Lung (tissue), 12 donors: ENCODE measurements around the gene PAXX. TPM values are rescaled to one million over a fixed set of nuclear protein-coding genes. Genes with fewer than 3 reads are reported as not detected.

Source experiments
- ATAC-seq: fragments of 200-7000 bp; cut with Tn5 transposase; one replicate; pipeline ENCODE4 v1.9.1; 2020; ENCODE audit warnings: moderate number of reproducible peaks; ENCODE audit not compliant: insufficient read depth, low FRiP score
- DNase-seq, 3 donors: peaks; one replicate each; pipeline ENCODE4 v3.0.0-alpha.2; 2013 to 2017
- H3K27ac ChIP-seq, 2 donors: one replicate each; pipeline ENCODE4 v1.5.1; 2013; ENCODE audit warnings: mild to moderate bottlenecking in 2 of 2, moderate library complexity in 2 of 2, control low read depth in 1 of 2, inconsistent platforms in 1 of 2, low read depth in 1 of 2, low read length in 1 of 2
- H3K27me3 ChIP-seq, 3 donors: one replicate each; pipeline ENCODE4 v1.5.1; 2013; ENCODE audit warnings: low read length in 2 of 3; ENCODE audit not compliant: control insufficient read depth in 3 of 3, insufficient read depth in 3 of 3
- H3K36me3 ChIP-seq, 4 donors: one replicate each; pipeline ENCODE4 v1.5.1; 2013; ENCODE audit warnings: low read length in 4 of 4, mild to moderate bottlenecking in 1 of 4, moderate library complexity in 1 of 4; ENCODE audit not compliant: control insufficient read depth in 4 of 4, insufficient read depth in 4 of 4
- H3K4me1 ChIP-seq, 5 donors: one replicate each; pipeline ENCODE4 v1.5.1; 2013; ENCODE audit warnings: low read length in 5 of 5, mild to moderate bottlenecking in 2 of 5, moderate library complexity in 1 of 5; ENCODE audit not compliant: control insufficient read depth in 5 of 5, insufficient read depth in 5 of 5
- H3K4me3 ChIP-seq: one replicate; pipeline ENCODE4 v1.5.1; 2013; ENCODE audit warnings: mild to moderate bottlenecking, control low read depth, moderate library complexity
- H3K9ac ChIP-seq, 2 donors: one replicate each; pipeline ENCODE4 v1.5.1; 2013; ENCODE audit warnings: low read length in 2 of 2, control low read depth in 1 of 2; ENCODE audit not compliant: insufficient read depth in 1 of 2
- H3K9me3 ChIP-seq, 4 donors: one replicate each; pipeline ENCODE4 v1.5.1; 2013; ENCODE audit warnings: low read length in 3 of 4, mild to moderate bottlenecking in 1 of 4, moderate library complexity in 1 of 4; ENCODE audit not compliant: control insufficient read depth in 4 of 4, insufficient read depth in 3 of 4
- WGBS, 2 donors: extraction: QIAGEN DNeasy Blood & Tissue Kit; methylation state at CpG; one replicate each; pipeline ENCODE4 v1.1.7; 2013; 5-methylcytosine and 5-hydroxymethylcytosine counted together
- polyA plus RNA-seq, 2 donors: library from polyadenylated mRNA; stranded (reverse); fragments of 200-250 nt; gene quantifications; one replicate each; pipeline ENCODE4 v1.2.1, GENCODE V29; 2013
- total RNA-seq, 2 donors: library from RNA; depleted of rRNA in 1 of 2; stranded (reverse); fragments of >200 nt in 1 of 2; gene quantifications; one replicate each; pipeline ENCODE4 v1.2.1, GENCODE V29; 2014 to 2021
- TF ChIP-seq, protein P1 (sequence below): IDR thresholded peaks from 2 replicates; pipeline ENCODE4 v1.5.1; 2012; ENCODE audit warnings: mild to moderate bottlenecking; ENCODE audit errors: control extremely low read depth, extremely low read depth
- donor health status: control.
- donor health status: control.
- donor health status: Bipolar disorder and iron deficiency.
- donor health status: healthy.
- donor health status: DM: yes; HTN: yes; CAD: no.

Gene PAXX
- total and polyA plus RNA-seq, 4 donors: 16.6 to 172 (median 59.4) TPM

DNA sequence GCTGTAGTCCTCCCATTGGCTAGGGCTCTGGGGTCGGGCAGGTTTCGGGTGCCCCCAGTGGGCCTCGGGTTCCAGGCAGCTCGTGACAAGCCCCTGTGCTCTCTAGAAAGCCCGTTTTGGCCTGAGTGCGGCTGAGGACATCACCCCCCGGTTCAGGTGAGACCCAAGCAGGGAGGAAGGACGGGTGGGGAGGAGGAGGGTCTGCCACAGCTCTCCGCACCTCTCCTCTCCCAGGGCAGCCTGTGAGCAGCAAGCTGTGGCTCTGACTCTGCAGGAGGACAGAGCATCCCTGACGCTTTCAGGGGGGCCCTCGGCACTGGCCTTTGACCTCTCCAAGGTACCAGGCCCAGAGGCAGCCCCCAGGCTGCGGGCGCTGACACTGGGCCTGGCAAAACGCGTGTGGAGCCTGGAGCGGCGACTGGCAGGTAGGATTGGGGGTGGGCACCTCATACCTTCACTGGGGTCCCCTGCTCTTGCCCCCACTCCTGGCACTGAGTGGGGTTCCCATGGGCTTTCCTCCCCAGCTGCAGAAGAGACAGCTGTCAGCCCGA is 672 bp downstream of the PAXX start:
- Histone ChIP-seq H3K9ac (no peak overlapping the region), H3K36me3 (peaks cover 0 to 13% (median 0%) of the 10 kb centered on the region in 4 donors), H3K27me3 (no peaks in the 10 kb centered on the region), H3K9me3 (no peaks in the 10 kb centered on the region), H3K4me1 (peaks cover 0 to 37% (median 15%) of the 10 kb centered on the region in 5 donors), H3K4me3 (peak overlapping the region; percentile 66), H3K27ac (peak overlapping the region; percentile 34 to 81)
- TF ChIP-seq, protein P1, sequence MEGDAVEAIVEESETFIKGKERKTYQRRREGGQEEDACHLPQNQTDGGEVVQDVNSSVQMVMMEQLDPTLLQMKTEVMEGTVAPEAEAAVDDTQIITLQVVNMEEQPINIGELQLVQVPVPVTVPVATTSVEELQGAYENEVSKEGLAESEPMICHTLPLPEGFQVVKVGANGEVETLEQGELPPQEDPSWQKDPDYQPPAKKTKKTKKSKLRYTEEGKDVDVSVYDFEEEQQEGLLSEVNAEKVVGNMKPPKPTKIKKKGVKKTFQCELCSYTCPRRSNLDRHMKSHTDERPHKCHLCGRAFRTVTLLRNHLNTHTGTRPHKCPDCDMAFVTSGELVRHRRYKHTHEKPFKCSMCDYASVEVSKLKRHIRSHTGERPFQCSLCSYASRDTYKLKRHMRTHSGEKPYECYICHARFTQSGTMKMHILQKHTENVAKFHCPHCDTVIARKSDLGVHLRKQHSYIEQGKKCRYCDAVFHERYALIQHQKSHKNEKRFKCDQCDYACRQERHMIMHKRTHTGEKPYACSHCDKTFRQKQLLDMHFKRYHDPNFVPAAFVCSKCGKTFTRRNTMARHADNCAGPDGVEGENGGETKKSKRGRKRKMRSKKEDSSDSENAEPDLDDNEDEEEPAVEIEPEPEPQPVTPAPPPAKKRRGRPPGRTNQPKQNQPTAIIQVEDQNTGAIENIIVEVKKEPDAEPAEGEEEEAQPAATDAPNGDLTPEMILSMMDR: no peak
- ATAC-seq (no peak), DNase-seq (no peak)
- WGBS, 2 donors: 41 to 45% methylated on average over 17 to 18 of the region's 18 CpGs

DNA sequence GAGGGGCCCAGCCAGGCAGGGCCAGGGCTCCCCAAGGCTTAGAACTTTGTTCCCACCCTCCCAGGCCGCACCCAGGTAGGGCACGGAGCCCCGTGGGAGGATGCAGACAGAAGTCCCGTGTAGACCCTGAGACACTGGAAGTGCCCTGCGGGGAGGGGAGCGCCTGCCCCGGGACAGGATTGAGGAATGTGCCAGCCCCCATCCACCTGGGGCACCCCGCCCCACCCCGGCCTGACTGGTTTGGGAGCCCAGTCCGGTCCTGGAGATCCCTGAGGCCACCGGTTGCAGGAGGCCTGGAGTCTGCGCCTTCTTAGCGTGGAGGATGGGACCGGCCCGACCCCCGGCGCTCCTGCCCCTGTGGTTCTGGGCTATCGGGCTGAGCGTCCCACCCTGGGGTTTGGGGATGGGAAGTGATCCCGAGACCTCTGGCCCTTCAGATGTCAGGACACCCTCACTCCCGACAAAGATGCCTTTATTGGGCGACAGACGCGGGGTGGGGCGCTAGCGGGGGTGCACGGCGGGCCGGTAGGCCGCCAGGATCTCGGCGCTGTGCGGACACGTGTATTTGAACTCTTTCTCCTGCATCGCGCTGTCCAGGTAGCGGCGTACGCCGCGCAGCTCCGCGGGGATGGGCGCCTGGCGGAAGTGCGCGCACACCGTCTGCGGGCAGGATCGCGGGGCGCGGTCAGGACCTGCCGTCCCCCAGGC is 2.1 kb downstream of the PAXX start:
- Histone ChIP-seq H3K4me1 (peaks cover 0 to 37% (median 15%) of the 10 kb centered on the region in 5 donors), H3K36me3 (peaks cover 0 to 13% (median 0%) of the 10 kb centered on the region in 4 donors), H3K9ac (no peak overlapping the region), H3K27ac (no peak overlapping the region), H3K4me3 (no peak overlapping the region), H3K27me3 (no peaks in the 10 kb centered on the region), H3K9me3 (no peaks in the 10 kb centered on the region)
- DNase-seq: no peak
- 71 to 75% methylated on average over 54 of the region's 54 CpGs for WGBS, 2 donors
- TF ChIP-seq, protein P1: no peak
- ATAC-seq: no peak

DNA sequence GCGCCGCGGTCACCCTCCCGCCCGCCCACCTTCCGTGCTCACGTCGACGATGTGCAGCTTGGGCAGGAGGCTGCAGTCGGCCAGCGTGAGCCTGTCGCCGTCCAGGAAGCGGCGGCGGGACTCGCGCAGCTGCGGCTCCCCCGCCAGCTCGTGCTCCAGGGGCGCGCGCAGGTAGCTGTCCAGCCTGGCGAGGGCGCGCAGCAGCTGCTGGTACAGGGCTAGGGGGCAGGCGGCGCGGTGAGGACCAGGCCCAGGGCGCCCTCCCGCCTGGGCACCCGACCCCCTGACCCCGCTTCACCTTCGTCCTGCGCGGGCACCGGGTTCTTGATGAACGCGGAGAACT is 2.6 kb downstream of the PAXX start:
- TF ChIP-seq, protein P1: no peak
- Histone ChIP-seq H3K27ac (no peak overlapping the region), H3K9ac (no peak overlapping the region), H3K27me3 (no peaks in the 10 kb centered on the region), H3K4me1 (peaks cover 0 to 37% (median 15%) of the 10 kb centered on the region in 5 donors), H3K36me3 (peaks cover 0 to 13% (median 0%) of the 10 kb centered on the region in 4 donors), H3K9me3 (no peaks in the 10 kb centered on the region), H3K4me3 (no peak overlapping the region)
- 17 to 60% methylated on average over 31 to 40 of the region's 40 CpGs for WGBS, 2 donors
- ATAC-seq: no peak
- DNase-seq: peak in 1 of 3 donors; percentile 33
